ENCODE measurements around the gene ADM2. TPM values are rescaled to one million over a fixed set of nuclear protein-coding genes. Genes with fewer than 3 reads are reported as not detected.
A peak's percentile ranks its signal among the peaks of the same experiment; 100 is the strongest.

Gene ADM2
- total RNA-seq, 1 donor from 2014 or later = 1.5 TPM

DNA sequence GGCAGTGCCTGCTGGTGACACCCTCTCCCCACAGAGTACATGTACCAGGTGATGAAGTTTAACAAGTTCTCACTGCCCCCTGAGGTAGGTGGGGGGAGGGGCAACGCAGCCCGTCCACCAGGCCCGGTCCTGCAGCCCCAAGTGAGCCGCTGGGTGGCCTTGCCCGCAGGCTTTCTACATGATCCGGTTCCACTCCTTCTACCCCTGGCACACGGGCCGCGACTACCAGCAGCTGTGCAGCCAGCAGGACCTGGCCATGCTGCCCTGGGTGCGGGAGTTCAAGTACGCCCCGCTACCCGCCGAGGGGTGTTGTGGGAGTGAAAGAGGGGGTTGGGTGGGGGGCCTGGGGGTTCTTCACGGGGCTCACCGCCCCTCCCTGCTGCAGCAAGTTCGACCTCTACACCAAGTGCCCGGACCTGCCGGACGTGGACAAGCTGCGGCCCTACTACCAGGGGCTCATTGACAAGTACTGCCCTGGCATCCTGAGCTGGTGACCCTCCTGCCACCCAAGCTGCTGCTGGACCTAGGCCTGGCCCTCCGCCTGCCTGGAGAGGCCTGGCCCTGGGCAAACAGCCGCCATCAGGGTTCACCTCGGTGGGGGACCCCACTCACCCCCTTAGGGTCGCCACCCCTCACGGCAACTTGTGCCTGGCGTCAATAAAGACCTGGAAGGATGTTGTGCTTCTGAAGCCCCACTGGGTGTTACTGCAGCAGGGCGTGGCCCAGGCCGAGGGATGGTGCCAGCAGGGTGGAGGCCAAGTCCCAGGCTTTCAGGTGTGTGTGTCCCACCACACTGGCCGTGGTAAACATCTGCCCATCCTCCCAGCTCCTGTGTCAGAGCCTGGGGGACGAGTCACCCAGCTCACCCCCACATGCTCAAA is 8.3 kb downstream of the ADM2 start:
- Histone ChIP-seq H3K27ac (no peak overlapping the region), H3K9me3 (no peaks in the 10 kb centered on the region), H3K36me3 (no peaks in the 10 kb centered on the region), H3K4me3 (no peak overlapping the region), H3K27me3 (ENCODE audit: low read depth) (peaks cover 12% of the 10 kb centered on the region), H3K4me1 (no peaks in the 10 kb centered on the region)
- ATAC-seq = no peak
- DNase-seq = no peak
- intact Hi-C loops (cut with DNase I) = no loop called here
- TF ChIP-seq, protein P1, sequence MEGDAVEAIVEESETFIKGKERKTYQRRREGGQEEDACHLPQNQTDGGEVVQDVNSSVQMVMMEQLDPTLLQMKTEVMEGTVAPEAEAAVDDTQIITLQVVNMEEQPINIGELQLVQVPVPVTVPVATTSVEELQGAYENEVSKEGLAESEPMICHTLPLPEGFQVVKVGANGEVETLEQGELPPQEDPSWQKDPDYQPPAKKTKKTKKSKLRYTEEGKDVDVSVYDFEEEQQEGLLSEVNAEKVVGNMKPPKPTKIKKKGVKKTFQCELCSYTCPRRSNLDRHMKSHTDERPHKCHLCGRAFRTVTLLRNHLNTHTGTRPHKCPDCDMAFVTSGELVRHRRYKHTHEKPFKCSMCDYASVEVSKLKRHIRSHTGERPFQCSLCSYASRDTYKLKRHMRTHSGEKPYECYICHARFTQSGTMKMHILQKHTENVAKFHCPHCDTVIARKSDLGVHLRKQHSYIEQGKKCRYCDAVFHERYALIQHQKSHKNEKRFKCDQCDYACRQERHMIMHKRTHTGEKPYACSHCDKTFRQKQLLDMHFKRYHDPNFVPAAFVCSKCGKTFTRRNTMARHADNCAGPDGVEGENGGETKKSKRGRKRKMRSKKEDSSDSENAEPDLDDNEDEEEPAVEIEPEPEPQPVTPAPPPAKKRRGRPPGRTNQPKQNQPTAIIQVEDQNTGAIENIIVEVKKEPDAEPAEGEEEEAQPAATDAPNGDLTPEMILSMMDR (IDR thresholded peaks at IDR 0.05) = no peak

GRCh38 chr22:50490531-50491308 is 9.4 kb downstream of the ADM2 start:
- no peaks in the 10 kb centered on the region for H3K4me1 ChIP-seq
- no peaks in the 10 kb centered on the region for H3K36me3 ChIP-seq
- TF ChIP-seq, protein P1 (IDR thresholded peaks at IDR 0.05) = no peak
- H3K27ac ChIP-seq = no peak overlapping the region
- no peaks in the 10 kb centered on the region for H3K9me3 ChIP-seq
- H3K4me3 ChIP-seq = no peak overlapping the region
- H3K27me3 ChIP-seq (ENCODE audit: low read depth) = peaks cover 12% of the 10 kb centered on the region
- DNase-seq (peak; percentile 67), ATAC-seq (peak; percentile 34 to 49)
- intact Hi-C loops (cut with DNase I) = no loop called here

GRCh38 chr22:50497093-50497492 is 15.8 kb downstream of the ADM2 start:
- Histone ChIP-seq H3K36me3 (no peaks in the 10 kb centered on the region), H3K4me3 (no peak overlapping the region), H3K4me1 (peaks cover 9% of the 10 kb centered on the region), H3K27ac (no peak overlapping the region), H3K9me3 (no peaks in the 10 kb centered on the region), H3K27me3 (ENCODE audit: low read depth) (no peaks in the 10 kb centered on the region)
- DNase-seq = no peak
- ATAC-seq = no peak
- intact Hi-C loops (cut with DNase I) = no loop called here
- TF ChIP-seq, protein P1 (IDR thresholded peaks at IDR 0.05) = no peak

- Histone ChIP-seq H3K9me3 (no peaks in the 10 kb centered on the region), H3K4me3 (no peak overlapping the region), H3K36me3 (peaks cover 11% of the 10 kb centered on the region), H3K27ac (no peak overlapping the region), H3K4me1 (peaks cover 9% of the 10 kb centered on the region), H3K27me3 (ENCODE audit: low read depth) (no peaks in the 10 kb centered on the region)
- peak; percentile 91 to 93 for ATAC-seq
- intact Hi-C loops (cut with DNase I) = no loop called here
- peak; percentile 69 for DNase-seq
- TF ChIP-seq, protein P1 (IDR thresholded peaks at IDR 0.05) = peak; percentile 69
Observed at GRCh38 chr22:50498322-50498890, 17.1 kb downstream of the ADM2 start.

DNA sequence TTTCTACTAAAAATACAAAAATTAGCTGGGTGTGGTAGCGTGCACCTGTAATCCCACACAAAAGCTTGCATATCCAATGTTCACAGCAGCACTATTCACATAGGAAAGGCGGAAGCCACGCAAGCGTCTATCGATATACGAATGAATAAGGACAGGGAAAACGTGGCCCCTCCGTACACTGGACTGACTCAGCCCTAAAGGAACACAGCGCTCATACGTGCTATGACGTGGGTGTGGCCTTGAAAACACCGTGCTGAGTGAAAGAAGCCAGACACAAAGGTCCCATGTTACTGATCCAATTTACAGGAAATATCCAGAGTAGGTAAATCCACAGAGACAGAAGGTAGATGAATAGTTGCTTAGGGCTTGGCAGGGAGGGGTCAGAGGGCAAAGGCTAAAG is 19.1 kb downstream of the ADM2 start:
- H3K9me3 ChIP-seq = no peaks in the 10 kb centered on the region
- H3K4me3 ChIP-seq = no peak overlapping the region
- peaks cover 28% of the 10 kb centered on the region for H3K36me3 ChIP-seq
- no peak overlapping the region for H3K27ac ChIP-seq
- ATAC-seq = no peak
- no peaks in the 10 kb centered on the region for H3K27me3 ChIP-seq (ENCODE audit: low read depth)
- intact Hi-C loops (cut with DNase I) = no loop called here
- H3K4me1 ChIP-seq = peaks cover 9% of the 10 kb centered on the region
- TF ChIP-seq, protein P1 (IDR thresholded peaks at IDR 0.05) = no peak
- no peak for DNase-seq

All from lower lobe of right lung (tissue), 2 donors.